ENCODE results near the gene JPT1. TPM values are rescaled to one million over a fixed set of nuclear protein-coding genes. Genes with fewer than 3 reads are reported as not detected.

The JPT1 gene
- total RNA-seq, 1 donor from 2014 or later: 282 TPM

DNA sequence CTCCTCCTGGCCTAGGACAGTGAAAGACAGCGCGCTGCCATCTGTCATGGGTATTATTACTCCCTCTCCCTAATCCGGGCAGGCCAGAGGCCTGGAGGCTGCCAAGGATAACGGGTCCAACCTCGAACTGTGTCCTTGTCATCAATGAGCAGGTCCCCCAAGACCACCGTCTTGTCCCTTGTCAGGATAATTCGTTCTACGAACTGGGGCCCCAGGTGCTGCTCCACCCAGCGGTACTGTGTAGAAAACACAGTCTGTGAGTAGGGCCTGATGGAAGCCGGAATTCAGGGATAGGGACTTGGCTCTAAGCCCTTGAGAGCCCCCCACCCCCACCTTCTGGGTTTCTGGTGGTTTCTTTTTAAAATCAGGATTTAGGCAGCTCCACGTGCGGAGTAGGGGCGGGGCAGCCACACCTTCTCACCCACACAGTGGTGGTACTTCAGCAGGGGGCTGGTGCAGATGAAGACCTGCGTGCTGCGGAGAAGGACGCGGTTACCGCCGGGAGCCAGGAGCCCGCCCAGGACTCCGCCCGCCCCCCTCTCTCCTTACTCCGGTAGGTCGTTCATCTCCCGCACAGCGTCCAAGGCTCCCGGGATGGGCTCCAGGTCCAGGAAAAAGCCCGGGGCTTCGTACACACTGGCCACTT, 23.6 kb downstream of the JPT1 start:
- Histone ChIP-seq H2AFZ (ENCODE audit: low read depth, low read length) (peak overlapping the region; percentile 96), H3K4me2 (ENCODE audit: low read length) (peak overlapping the region; percentile 88), H3K9me3 (ENCODE audit: insufficient read depth, low read depth, low read length) (no peaks in the 10 kb centered on the region), H3K27me3 (ENCODE audit: insufficient read depth, low read length) (no peaks in the 10 kb centered on the region), H4K20me1 (ENCODE audit: insufficient read depth, low read length) (peaks cover 15% of the 10 kb centered on the region), H3K4me3 (ENCODE audit: insufficient read depth, low read depth, low read length) (peak overlapping the region; percentile 73), H3K9ac (ENCODE audit: low read length) (peak overlapping the region; percentile 89), H3K79me2 (ENCODE audit: insufficient read depth, low read length) (peaks cover 24% of the 10 kb centered on the region), H3K36me3 (ENCODE audit: insufficient read depth, low read length) (peaks cover 16% of the 10 kb centered on the region), H3K27ac (ENCODE audit: low read depth, low read length) (peak overlapping the region; percentile 63), H3K4me1 (ENCODE audit: insufficient read depth, low read length) (peaks cover 12% of the 10 kb centered on the region)
- no peaks in the 10 kb centered on the region for H3K9me3 Mint-ChIP-seq (ENCODE audit: unreplicated experiment)
- no peak for FAIRE-seq
- no peaks in the 10 kb centered on the region for H3K27me3 Mint-ChIP-seq (ENCODE audit: low read depth, unreplicated experiment)
- TF ChIP-seq EZH2 (IDR thresholded peaks at IDR 0.05; ENCODE audit: insufficient read depth, low read length): no peak
- TF ChIP-seq, protein P1, sequence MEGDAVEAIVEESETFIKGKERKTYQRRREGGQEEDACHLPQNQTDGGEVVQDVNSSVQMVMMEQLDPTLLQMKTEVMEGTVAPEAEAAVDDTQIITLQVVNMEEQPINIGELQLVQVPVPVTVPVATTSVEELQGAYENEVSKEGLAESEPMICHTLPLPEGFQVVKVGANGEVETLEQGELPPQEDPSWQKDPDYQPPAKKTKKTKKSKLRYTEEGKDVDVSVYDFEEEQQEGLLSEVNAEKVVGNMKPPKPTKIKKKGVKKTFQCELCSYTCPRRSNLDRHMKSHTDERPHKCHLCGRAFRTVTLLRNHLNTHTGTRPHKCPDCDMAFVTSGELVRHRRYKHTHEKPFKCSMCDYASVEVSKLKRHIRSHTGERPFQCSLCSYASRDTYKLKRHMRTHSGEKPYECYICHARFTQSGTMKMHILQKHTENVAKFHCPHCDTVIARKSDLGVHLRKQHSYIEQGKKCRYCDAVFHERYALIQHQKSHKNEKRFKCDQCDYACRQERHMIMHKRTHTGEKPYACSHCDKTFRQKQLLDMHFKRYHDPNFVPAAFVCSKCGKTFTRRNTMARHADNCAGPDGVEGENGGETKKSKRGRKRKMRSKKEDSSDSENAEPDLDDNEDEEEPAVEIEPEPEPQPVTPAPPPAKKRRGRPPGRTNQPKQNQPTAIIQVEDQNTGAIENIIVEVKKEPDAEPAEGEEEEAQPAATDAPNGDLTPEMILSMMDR (IDR thresholded peaks at IDR 0.05; ENCODE audit: insufficient read depth, low read depth, low read length): peak; percentile 44
- peak overlapping the region; percentile 81 for H3K27ac Mint-ChIP-seq (ENCODE audit: unreplicated experiment)
- DNase-seq (ENCODE audit: low read depth): peak; percentile 39
- peaks cover 6% of the 10 kb centered on the region for H3K4me1 Mint-ChIP-seq (ENCODE audit: low read depth, unreplicated experiment)
- peak overlapping the region; percentile 87 for H3K4me3 Mint-ChIP-seq (ENCODE audit: unreplicated experiment)
- H3K36me3 Mint-ChIP-seq (ENCODE audit: low read depth, unreplicated experiment): peaks cover 3% of the 10 kb centered on the region

DNA sequence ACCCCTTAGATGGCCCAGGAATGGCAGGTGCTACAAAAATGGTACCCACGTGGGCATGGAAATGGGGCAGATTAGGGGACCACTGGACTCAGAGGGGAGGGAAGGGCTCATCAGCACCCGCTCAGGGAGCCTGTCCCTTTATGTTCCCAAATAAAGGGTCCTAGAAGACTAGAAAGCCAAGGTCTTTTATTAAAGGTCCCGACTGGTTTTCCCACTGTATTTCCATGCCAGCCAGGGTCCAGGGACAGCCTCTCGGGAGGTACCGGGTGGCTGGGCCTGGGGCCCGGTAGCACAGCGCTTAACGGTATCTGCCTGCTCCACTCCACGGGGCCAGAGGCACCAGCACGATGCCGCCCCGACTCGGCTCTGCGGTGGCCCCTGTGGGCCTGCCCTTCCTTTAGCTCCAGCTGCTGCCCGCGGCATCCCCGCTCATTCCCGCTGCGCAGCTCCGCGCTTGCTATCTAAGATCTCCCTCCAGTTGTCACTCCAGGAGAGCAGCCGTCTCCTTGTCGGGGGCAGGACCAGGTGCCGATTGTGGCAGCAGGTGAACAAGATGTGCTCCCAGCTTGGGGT, 24.2 kb downstream of the JPT1 start:
- TF ChIP-seq, protein P1 (IDR thresholded peaks at IDR 0.05; ENCODE audit: insufficient read depth, low read depth, low read length): no peak
- TF ChIP-seq EZH2 (IDR thresholded peaks at IDR 0.05; ENCODE audit: insufficient read depth, low read length): no peak
- no peak for DNase-seq (ENCODE audit: low read depth)
- peak overlapping the region; percentile 89 for H3K9ac ChIP-seq (ENCODE audit: low read length)
- Mint-ChIP-seq H3K9me3 (ENCODE audit: unreplicated experiment) (no peaks in the 10 kb centered on the region), H3K36me3 (ENCODE audit: low read depth, unreplicated experiment) (peaks cover 3% of the 10 kb centered on the region), H3K4me1 (ENCODE audit: low read depth, unreplicated experiment) (peaks cover 6% of the 10 kb centered on the region), H3K4me3 (ENCODE audit: unreplicated experiment) (peak overlapping the region; percentile 87), H3K27ac (ENCODE audit: unreplicated experiment) (peak overlapping the region; percentile 81), H3K27me3 (ENCODE audit: low read depth, unreplicated experiment) (no peaks in the 10 kb centered on the region)
- FAIRE-seq: no peak
- H4K20me1 ChIP-seq (ENCODE audit: insufficient read depth, low read length): peaks cover 15% of the 10 kb centered on the region
- H3K4me3 ChIP-seq (ENCODE audit: insufficient read depth, low read depth, low read length): peak overlapping the region; percentile 73
- no peak overlapping the region for H2AFZ ChIP-seq (ENCODE audit: low read depth, low read length)
- no peaks in the 10 kb centered on the region for H3K27me3 ChIP-seq (ENCODE audit: insufficient read depth, low read length)
- no peaks in the 10 kb centered on the region for H3K9me3 ChIP-seq (ENCODE audit: insufficient read depth, low read depth, low read length)
- H3K36me3 ChIP-seq (ENCODE audit: insufficient read depth, low read length): peaks cover 10% of the 10 kb centered on the region
- peak overlapping the region; percentile 88 for H3K4me2 ChIP-seq (ENCODE audit: low read length)
- peaks cover 24% of the 10 kb centered on the region for H3K79me2 ChIP-seq (ENCODE audit: insufficient read depth, low read length)
- H3K27ac ChIP-seq (ENCODE audit: low read depth, low read length): no peak overlapping the region
- H3K4me1 ChIP-seq (ENCODE audit: insufficient read depth, low read length): peaks cover 12% of the 10 kb centered on the region

DNA sequence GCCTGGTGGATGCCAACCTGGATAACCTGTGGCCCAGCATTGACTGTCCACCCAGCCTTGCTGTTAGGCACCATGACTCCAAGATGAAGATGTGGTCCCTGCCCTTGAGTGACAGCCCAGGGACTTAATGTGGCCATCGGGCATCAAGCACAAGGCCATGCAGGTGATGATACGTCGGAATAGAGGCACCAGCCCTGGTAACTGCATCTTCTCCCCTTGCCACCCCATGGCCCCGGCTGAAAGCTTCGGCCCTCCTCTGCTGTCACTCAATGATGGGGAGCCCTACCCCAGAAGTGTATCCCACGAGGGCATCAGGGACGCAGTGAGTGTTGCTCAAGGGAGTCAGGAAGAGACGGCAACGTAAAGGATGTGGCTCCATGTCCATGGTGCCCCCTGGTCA, 24.7 kb downstream of the JPT1 start:
- no peak overlapping the region for H3K4me3 Mint-ChIP-seq (ENCODE audit: unreplicated experiment)
- no peaks in the 10 kb centered on the region for H3K9me3 Mint-ChIP-seq (ENCODE audit: unreplicated experiment)
- Histone ChIP-seq H3K27ac (ENCODE audit: low read depth, low read length) (no peak overlapping the region), H3K4me2 (ENCODE audit: low read length) (no peak overlapping the region), H3K4me3 (ENCODE audit: insufficient read depth, low read depth, low read length) (no peak overlapping the region), H3K79me2 (ENCODE audit: insufficient read depth, low read length) (peaks cover 24% of the 10 kb centered on the region), H3K9me3 (ENCODE audit: insufficient read depth, low read depth, low read length) (no peaks in the 10 kb centered on the region), H3K9ac (ENCODE audit: low read length) (no peak overlapping the region), H3K4me1 (ENCODE audit: insufficient read depth, low read length) (peaks cover 17% of the 10 kb centered on the region), H3K27me3 (ENCODE audit: insufficient read depth, low read length) (no peaks in the 10 kb centered on the region), H2AFZ (ENCODE audit: low read depth, low read length) (no peak overlapping the region), H4K20me1 (ENCODE audit: insufficient read depth, low read length) (peaks cover 15% of the 10 kb centered on the region), H3K36me3 (ENCODE audit: insufficient read depth, low read length) (peaks cover 6% of the 10 kb centered on the region)
- H3K27me3 Mint-ChIP-seq (ENCODE audit: low read depth, unreplicated experiment): no peaks in the 10 kb centered on the region
- H3K36me3 Mint-ChIP-seq (ENCODE audit: low read depth, unreplicated experiment): peaks cover 3% of the 10 kb centered on the region
- H3K27ac Mint-ChIP-seq (ENCODE audit: unreplicated experiment): no peak overlapping the region
- peaks cover 8% of the 10 kb centered on the region for H3K4me1 Mint-ChIP-seq (ENCODE audit: low read depth, unreplicated experiment)
- DNase-seq (ENCODE audit: low read depth) (no peak), FAIRE-seq (no peak)
- no peak for TF ChIP-seq EZH2 (IDR thresholded peaks at IDR 0.05; ENCODE audit: insufficient read depth, low read length)
- TF ChIP-seq, protein P1 (IDR thresholded peaks at IDR 0.05; ENCODE audit: insufficient read depth, low read depth, low read length): no peak
